SH-SY5Y (cell line): ENCODE data around the gene DDX20.

Experiments used
- GATA2 ChIP-seq: IDR thresholded peaks from 2 replicates; pipeline ENCODE4 v1.6.1; 2011; ENCODE audit warnings: mild to moderate bottlenecking, low read depth, low read length
- GATA3 ChIP-seq: IDR thresholded peaks from 2 replicates; pipeline ENCODE4 v1.6.1; 2011; ENCODE audit warnings: low read depth, mild to moderate bottlenecking, low read length, moderate library complexity

- no peak for TF ChIP-seq GATA2
- TF ChIP-seq GATA3: no peak
Measured at GRCh38 chr1:111803951-111804350, 48.2 kb downstream of the DDX20 start.
